ENCODE data around the gene IL34. TPM values are rescaled to one million over a fixed set of nuclear protein-coding genes. Genes with fewer than 3 reads are reported as not detected.
A peak's percentile ranks its signal among the peaks of the same experiment; 100 is the strongest.

The IL34 gene
- total and polyA plus RNA-seq, 2 donors from 2014 or later, result 5.9 to 7.4 TPM

DNA sequence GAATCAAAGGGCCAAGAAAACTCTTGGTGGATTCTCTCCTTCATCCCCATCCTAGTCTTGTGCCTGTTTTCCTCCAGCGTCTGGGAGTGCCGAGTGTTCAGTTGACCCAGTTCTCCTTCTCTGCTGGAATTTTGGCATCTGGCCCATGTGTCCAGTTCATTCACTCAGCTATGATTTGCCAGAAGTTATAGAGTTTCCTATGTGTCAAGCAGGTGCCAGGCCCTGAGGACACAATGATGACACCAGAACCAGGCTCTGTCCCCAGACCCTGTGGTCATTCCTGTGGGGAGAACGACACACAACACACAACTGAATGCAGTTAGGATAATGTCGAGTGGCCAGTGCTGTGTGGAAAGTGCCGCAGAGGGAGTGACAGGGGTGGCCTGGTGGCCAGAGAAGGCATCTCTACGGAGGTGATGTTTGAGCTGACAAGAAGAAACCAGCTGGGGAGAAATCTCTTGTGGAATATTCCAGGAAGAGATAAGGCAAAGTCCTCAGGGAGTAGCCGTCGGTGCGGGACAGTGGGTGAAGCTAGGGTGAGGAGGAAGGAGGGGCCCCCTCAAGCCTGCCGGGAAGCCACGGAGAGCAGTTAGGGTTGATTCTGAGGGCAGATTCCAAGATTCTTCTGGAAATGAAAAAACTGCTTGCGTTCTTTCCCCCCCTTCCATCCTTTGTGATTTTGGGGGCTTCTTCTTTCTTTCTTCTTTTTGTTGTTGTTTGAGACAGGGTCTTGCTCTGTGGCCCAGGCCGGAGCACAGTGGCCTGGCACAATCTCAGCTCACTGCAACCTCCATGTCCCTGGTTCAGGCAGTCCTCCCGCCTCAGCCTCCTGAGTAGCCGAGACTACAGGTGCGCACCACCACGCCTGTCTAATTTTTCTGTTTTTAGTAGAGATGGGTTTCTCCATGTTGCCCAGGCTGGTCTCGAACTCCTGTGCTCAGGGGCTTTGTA, 35.8 kb upstream of the IL34 start:
- H3K27me3 ChIP-seq (ENCODE audit: control insufficient read depth, insufficient read depth, low read length), result no peaks in the 10 kb centered on the region
- H3K4me3 ChIP-seq (ENCODE audit: low read length in 3 of 3), result peak overlapping the region in 1 of 3 donors; percentile 15
- H3K36me3 ChIP-seq (ENCODE audit: control insufficient read depth in 2 of 3, insufficient read depth in 3 of 3, low read length in 3 of 3), result no peaks in the 10 kb centered on the region
- H3K9ac ChIP-seq (ENCODE audit: low read length in 3 of 3), result no peak overlapping the region
- H3K27ac ChIP-seq (ENCODE audit: low read depth in 2 of 2, low read length in 2 of 2), result peak overlapping the region; percentile 22 to 55
- TF ChIP-seq, protein P1, sequence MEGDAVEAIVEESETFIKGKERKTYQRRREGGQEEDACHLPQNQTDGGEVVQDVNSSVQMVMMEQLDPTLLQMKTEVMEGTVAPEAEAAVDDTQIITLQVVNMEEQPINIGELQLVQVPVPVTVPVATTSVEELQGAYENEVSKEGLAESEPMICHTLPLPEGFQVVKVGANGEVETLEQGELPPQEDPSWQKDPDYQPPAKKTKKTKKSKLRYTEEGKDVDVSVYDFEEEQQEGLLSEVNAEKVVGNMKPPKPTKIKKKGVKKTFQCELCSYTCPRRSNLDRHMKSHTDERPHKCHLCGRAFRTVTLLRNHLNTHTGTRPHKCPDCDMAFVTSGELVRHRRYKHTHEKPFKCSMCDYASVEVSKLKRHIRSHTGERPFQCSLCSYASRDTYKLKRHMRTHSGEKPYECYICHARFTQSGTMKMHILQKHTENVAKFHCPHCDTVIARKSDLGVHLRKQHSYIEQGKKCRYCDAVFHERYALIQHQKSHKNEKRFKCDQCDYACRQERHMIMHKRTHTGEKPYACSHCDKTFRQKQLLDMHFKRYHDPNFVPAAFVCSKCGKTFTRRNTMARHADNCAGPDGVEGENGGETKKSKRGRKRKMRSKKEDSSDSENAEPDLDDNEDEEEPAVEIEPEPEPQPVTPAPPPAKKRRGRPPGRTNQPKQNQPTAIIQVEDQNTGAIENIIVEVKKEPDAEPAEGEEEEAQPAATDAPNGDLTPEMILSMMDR (IDR thresholded peaks at IDR 0.05; ENCODE audit: borderline replicate concordance, extremely low read depth, insufficient read depth), result no peak
- intact Hi-C loops (cut with DNase I), result no loop called here
- peak in 1 of 5 donors; percentile 91 for DNase-seq
- peaks cover 0 to 4% (median 0%) of the 10 kb centered on the region in 3 donors for H3K4me1 ChIP-seq (ENCODE audit: control insufficient read depth in 2 of 3, insufficient read depth in 2 of 3, low read depth in 1 of 3, low read length in 3 of 3)
- no peak for FAIRE-seq
- H3K9me3 ChIP-seq (ENCODE audit: control insufficient read depth in 2 of 3, insufficient read depth in 1 of 3, low read length in 3 of 3), result no peaks in the 10 kb centered on the region

DNA sequence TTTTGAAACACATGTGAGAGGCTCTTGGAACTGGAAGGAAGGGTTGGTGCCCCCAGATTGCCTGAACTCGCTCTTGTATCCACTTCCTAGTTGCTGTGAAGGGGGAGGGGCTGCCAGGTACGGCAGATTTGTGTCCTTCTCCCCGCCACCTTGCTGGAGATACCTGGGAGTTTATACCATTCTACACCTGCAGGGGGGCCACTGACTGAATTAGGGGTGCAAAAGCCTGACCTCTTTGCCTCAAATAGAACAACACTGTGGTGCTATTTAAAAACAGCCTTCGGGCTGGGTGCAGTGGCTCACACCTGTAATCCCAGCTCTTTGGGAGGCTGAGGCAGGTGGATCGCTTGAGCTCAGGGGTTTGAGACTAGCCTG, 35.1 kb upstream of the IL34 start:
- intact Hi-C loops (cut with DNase I), result no loop called here
- Histone ChIP-seq H3K27me3 (ENCODE audit: control insufficient read depth, insufficient read depth, low read length) (no peaks in the 10 kb centered on the region), H3K36me3 (ENCODE audit: control insufficient read depth in 2 of 3, insufficient read depth in 3 of 3, low read length in 3 of 3) (no peaks in the 10 kb centered on the region), H3K27ac (ENCODE audit: low read depth in 2 of 2, low read length in 2 of 2) (peak overlapping the region; percentile 22 to 55), H3K4me1 (ENCODE audit: control insufficient read depth in 2 of 3, insufficient read depth in 2 of 3, low read depth in 1 of 3, low read length in 3 of 3) (peaks cover 0 to 4% (median 0%) of the 10 kb centered on the region in 3 donors), H3K4me3 (ENCODE audit: low read length in 3 of 3) (no peak overlapping the region), H3K9ac (ENCODE audit: low read length in 3 of 3) (no peak overlapping the region), H3K9me3 (ENCODE audit: control insufficient read depth in 2 of 3, insufficient read depth in 1 of 3, low read length in 3 of 3) (no peaks in the 10 kb centered on the region)
- DNase-seq, result no peak
- no peak for FAIRE-seq
- TF ChIP-seq, protein P1 (IDR thresholded peaks at IDR 0.05; ENCODE audit: borderline replicate concordance, extremely low read depth, insufficient read depth), result no peak

DNA sequence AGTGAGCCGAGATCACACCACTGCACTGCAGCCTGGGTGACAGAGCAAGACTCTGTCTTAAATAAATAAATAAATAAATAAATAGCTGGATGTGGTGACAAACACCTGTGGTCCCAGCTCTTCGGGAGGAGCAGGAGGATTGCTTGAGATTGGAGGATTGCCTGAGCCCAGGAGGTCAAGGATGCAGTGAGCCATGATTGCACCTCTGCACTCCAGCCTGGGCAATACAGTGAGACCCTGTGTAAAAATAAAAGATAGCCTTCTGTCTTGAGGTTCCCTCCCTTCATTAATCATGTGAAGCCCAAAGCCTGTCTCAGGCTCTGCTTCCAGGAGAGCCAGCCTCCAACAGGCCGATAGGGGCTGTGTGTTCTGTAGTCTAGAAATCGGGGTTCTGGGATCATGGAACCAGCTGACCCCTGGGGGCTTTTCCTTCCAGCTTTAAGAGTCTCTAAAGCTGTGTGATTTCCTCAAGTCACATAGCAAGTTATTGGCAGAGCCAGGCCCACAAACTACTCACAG, 34.5 kb upstream of the IL34 start:
- H3K9me3 ChIP-seq (ENCODE audit: control insufficient read depth in 2 of 3, insufficient read depth in 1 of 3, low read length in 3 of 3), result no peaks in the 10 kb centered on the region
- H3K36me3 ChIP-seq (ENCODE audit: control insufficient read depth in 2 of 3, insufficient read depth in 3 of 3, low read length in 3 of 3), result no peaks in the 10 kb centered on the region
- H3K27me3 ChIP-seq (ENCODE audit: control insufficient read depth, insufficient read depth, low read length), result no peaks in the 10 kb centered on the region
- H3K9ac ChIP-seq (ENCODE audit: low read length in 3 of 3), result no peak overlapping the region
- FAIRE-seq, result no peak
- intact Hi-C loops (cut with DNase I), result no loop called here
- TF ChIP-seq, protein P1 (IDR thresholded peaks at IDR 0.05; ENCODE audit: borderline replicate concordance, extremely low read depth, insufficient read depth), result no peak
- no peak overlapping the region for H3K4me3 ChIP-seq (ENCODE audit: low read length in 3 of 3)
- no peak for DNase-seq
- no peak overlapping the region for H3K27ac ChIP-seq (ENCODE audit: low read depth in 2 of 2, low read length in 2 of 2)
- peaks cover 0 to 4% (median 0%) of the 10 kb centered on the region in 3 donors for H3K4me1 ChIP-seq (ENCODE audit: control insufficient read depth in 2 of 3, insufficient read depth in 2 of 3, low read depth in 1 of 3, low read length in 3 of 3)

Measured in kidney (tissue), 14 donors.